Measurements from ENCODE around the gene SLC24A4. TPM values are rescaled to one million over a fixed set of nuclear protein-coding genes. Genes with fewer than 3 reads are reported as not detected.

Gene SLC24A4
- total RNA-seq, 2 experiments from 2014 or later: not detected

- POLR2A ChIA-PET: no interaction called here
- Mint-ChIP-seq H3K9me3 (no peaks in the 10 kb centered on the region), H3K36me3 (ENCODE audit: low read depth) (no peaks in the 10 kb centered on the region), H3K4me1 (ENCODE audit: low read depth) (no peaks in the 10 kb centered on the region), H3K27ac (no peak overlapping the region), H3K4me3 (no peak overlapping the region), H3K27me3 (no peaks in the 10 kb centered on the region)
- CTCF ChIA-PET: interaction anchor here (1.2 to 1.6 kb wide), 2 partner anchors 29 to 248 kb away, joined by 3 to 4 read pairs; no protein-coding TSS in a partner anchor
- DNase-seq (no peak), ATAC-seq (no peak)
- intact Hi-C loops (cut with micrococcal nuclease): no loop called here
- no peak for TF ChIP-seq CTCF (IDR thresholded peaks at IDR 0.05)
Observed at GRCh38 chr14:92382677-92383076, 59.7 kb downstream of the SLC24A4 start.

DNA sequence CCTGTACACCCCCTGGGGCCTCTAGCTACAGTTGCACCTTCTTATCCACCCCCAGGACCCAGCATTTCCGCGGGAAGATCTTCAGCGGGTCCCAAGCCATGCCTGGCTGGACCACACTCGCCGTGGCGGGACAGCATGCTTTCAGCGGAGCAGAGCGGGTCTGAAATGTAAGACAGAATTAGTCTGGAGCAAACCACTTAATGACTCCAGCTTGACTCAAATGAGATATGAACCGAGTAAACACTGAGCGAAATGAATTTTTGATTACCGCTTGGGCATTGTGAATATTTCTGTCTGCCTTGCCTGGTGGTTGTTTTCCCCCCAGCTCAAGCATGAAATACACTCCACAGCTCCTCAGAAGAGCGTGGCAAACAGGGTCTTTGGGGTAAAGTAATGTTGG, 60.8 kb downstream of the SLC24A4 start:
- no peak overlapping the region for H3K27ac Mint-ChIP-seq
- H3K27me3 Mint-ChIP-seq: no peaks in the 10 kb centered on the region
- no peak overlapping the region for H3K4me3 Mint-ChIP-seq
- POLR2A ChIA-PET: no interaction called here
- DNase-seq: no peak
- TF ChIP-seq CTCF (IDR thresholded peaks at IDR 0.05): no peak
- H3K4me1 Mint-ChIP-seq (ENCODE audit: low read depth): no peaks in the 10 kb centered on the region
- H3K36me3 Mint-ChIP-seq (ENCODE audit: low read depth): no peaks in the 10 kb centered on the region
- CTCF ChIA-PET: interaction anchor here (1.6 kb wide), 1 partner anchor 30 kb away, joined by 4 read pairs; no protein-coding TSS in a partner anchor
- intact Hi-C loops (cut with micrococcal nuclease): no loop called here
- no peaks in the 10 kb centered on the region for H3K9me3 Mint-ChIP-seq
- no peak for ATAC-seq

DNA sequence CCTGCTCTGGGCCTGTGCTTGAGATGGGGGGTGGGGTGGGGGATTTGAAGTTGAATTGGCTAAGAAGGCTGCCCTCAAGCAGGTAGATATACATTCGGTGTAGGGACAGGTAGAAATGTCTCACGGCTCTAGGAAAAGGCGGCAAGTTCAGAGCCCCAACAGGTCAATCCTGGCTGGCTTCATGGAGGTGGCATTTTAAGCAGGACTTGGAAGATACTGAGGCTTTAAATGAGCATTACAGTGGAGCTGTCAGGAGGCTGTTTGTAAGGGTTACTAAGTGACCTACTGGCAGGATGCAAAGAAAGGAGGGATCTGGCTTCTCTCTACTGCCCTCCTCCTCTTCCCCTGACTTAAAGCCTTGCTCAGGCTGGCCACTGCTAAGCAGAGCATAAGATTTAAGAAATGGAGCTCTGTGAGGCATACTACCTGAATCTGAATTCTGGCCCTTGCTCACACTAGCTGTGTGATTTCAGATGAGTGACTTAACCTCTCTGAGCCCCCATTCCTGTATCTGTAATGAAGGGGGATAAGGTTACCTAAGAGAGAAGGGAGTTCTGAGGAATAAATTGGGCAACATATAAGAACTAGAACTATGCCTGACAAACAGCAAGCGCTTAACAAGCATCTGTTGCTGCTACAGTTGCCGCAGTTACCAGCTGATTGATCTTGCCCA, 61.6 kb downstream of the SLC24A4 start:
- ATAC-seq (no peak), DNase-seq (no peak)
- Mint-ChIP-seq H3K27me3 (no peaks in the 10 kb centered on the region), H3K36me3 (ENCODE audit: low read depth) (no peaks in the 10 kb centered on the region), H3K4me3 (no peak overlapping the region), H3K4me1 (ENCODE audit: low read depth) (peaks cover 2% of the 10 kb centered on the region), H3K9me3 (no peaks in the 10 kb centered on the region), H3K27ac (no peak overlapping the region)
- intact Hi-C loops (cut with micrococcal nuclease): no loop called here
- TF ChIP-seq CTCF (IDR thresholded peaks at IDR 0.05): no peak
- CTCF ChIA-PET: no interaction called here
- POLR2A ChIA-PET: no interaction called here

- H3K27ac Mint-ChIP-seq: no peak overlapping the region
- no peak overlapping the region for H3K4me3 Mint-ChIP-seq
- no peak for TF ChIP-seq CTCF (IDR thresholded peaks at IDR 0.05)
- H3K36me3 Mint-ChIP-seq (ENCODE audit: low read depth): no peaks in the 10 kb centered on the region
- no peaks in the 10 kb centered on the region for H3K9me3 Mint-ChIP-seq
- ATAC-seq: no peak
- intact Hi-C loops (cut with micrococcal nuclease): no loop called here
- ChIA-PET POLR2A (interaction anchor here (0.6 kb wide), 1 partner anchor 98 kb away, joined by 3 read pairs; no protein-coding TSS in a partner anchor), CTCF (interaction anchor here (1.1 kb wide), 1 partner anchor 33 kb away, joined by 3 read pairs; no protein-coding TSS in a partner anchor)
- H3K27me3 Mint-ChIP-seq: no peaks in the 10 kb centered on the region
- peaks cover 6% of the 10 kb centered on the region for H3K4me1 Mint-ChIP-seq (ENCODE audit: low read depth)
- no peak for DNase-seq
Observed at GRCh38 chr14:92385561-92385960, 62.6 kb downstream of the SLC24A4 start.

DNA sequence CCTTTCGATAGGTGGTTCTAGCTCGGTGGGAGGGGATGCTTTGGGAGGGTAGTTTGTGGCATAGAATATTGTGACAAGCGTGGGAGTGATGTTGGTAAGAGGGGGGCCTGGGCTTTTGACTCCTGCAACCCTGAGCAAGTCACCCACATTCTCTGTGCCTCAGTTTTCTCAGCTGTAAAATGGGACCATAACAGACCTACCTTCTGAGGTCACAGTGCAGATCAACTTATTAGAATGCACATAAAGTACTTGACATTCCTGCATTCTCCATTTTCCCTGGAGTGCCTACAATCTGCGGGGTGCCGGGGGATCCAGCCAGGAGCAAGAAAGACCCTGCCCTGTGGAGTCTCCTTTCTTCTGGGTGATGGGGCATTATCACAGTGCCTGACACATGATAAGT, 63.2 kb downstream of the SLC24A4 start:
- Mint-ChIP-seq H3K27ac (no peak overlapping the region), H3K4me3 (no peak overlapping the region)
- no peak for ATAC-seq

More for the DNA sequence above, 63.2 kb downstream of the SLC24A4 start:
- Mint-ChIP-seq H3K36me3 (ENCODE audit: low read depth) (no peaks in the 10 kb centered on the region), H3K4me1 (ENCODE audit: low read depth) (peaks cover 6% of the 10 kb centered on the region), H3K9me3 (no peaks in the 10 kb centered on the region), H3K27me3 (no peaks in the 10 kb centered on the region)
- DNase-seq: no peak
- CTCF ChIA-PET: interaction anchor here (1.1 kb wide), 1 partner anchor 34 kb away, joined by 3 read pairs; no protein-coding TSS in a partner anchor
- intact Hi-C loops (cut with micrococcal nuclease): no loop called here
- POLR2A ChIA-PET: interaction anchor here (0.6 kb wide), 1 partner anchor 99 kb away, joined by 3 read pairs; no protein-coding TSS in a partner anchor
- no peak for TF ChIP-seq CTCF (IDR thresholded peaks at IDR 0.05)
